ENCODE data around the gene USP13.
"Not testable (repeated sequence)": the region's sequence is repeated elsewhere in the genome, so short reads cannot be mapped to it uniquely, and the experiment has no call there.

USP13 gene

DNA sequence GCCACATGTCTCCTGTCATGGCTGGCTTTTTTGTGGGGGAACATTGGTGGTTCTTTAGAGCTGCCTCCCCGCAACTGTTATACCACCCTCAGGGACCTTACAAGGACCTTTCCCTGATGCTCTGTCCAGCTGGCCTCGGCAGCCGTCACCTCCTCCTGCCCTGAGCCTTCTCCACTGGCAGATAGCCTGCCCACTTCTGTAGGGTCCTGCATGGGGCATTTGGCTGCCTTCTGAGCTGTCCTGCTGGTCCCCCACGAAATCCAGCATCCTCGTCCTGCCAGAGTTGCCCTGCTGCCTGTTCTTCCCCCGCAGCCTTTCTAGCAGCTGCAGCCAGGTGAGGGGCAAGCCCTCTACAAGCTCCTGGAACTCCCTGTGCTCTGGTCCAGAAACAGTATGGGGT is 86.2 kb downstream of the USP13 start:
- no peak for DNase-seq

- DNase-seq: no peak
Measured at GRCh38 chr3:179739816-179740594, 87.2 kb downstream of the USP13 start.

DNA sequence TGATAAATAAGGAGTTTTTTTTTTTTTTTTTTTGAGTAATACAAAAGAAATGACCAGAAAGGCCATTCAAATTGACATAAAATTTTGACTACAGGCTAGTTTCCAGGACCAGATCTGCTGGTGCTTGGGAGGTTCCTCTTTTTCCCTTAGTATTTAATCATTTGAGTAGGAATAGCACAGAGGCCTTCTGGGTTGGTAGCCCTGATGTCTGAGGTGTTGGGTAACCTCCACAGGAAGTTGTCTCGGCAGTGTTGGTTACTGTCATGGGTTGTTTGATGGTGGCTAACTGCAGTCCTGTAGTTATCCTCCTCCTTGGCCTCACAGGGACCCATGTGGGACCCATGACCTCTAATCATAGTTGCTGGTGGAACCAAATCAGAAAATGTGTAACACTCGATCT is 91.1 kb downstream of the USP13 start:
- no peak for DNase-seq

- DNase-seq: no peak
Measured at GRCh38 chr3:179744667-179745066, 91.8 kb downstream of the USP13 start.

DNA sequence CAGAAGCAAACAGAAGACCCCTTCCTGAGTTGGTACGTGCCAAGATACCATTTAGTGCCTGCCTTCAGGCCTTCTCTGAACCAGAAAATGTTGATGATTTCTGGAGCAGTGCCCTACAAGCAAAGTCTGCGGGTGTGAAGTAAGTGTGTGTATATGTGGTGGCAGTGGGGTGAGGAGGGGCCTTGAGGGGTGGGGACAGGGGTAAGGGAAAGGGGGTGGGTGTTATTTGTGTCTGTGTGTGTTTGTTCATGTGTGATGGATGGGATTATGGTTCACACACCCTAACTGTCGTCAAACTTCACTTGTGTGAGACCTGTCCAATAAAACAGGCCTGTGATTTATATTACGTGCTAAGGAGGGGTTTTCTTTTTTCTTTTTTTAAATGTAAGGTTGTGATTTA is 92.2 kb downstream of the USP13 start:
- DNase-seq: no peak

GRCh38 chr3:179745716-179746115 is 92.9 kb downstream of the USP13 start:
- no peak for DNase-seq

- DNase-seq: no peak
Measured at GRCh38 chr3:179750720-179751328, 98.0 kb downstream of the USP13 start.

DNA sequence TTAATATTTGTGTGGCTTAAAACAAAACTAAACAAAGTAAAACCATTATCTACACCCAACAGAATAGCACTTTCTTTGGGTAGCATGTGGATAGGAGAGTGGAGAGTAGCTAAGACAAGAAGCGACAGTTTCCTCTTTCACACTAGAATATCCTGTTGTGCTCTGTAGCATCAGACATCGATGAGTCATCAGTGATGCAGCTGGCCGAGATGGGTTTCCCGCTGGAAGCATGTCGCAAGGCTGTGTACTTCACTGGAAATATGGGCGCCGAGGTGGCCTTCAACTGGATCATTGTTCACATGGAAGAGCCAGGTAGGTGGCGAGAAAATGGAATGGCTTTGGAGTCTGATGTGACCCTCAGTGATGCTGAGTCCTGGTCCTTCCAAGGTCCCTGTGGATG is 108.1 kb downstream of the USP13 start:
- no peak for DNase-seq

DNA sequence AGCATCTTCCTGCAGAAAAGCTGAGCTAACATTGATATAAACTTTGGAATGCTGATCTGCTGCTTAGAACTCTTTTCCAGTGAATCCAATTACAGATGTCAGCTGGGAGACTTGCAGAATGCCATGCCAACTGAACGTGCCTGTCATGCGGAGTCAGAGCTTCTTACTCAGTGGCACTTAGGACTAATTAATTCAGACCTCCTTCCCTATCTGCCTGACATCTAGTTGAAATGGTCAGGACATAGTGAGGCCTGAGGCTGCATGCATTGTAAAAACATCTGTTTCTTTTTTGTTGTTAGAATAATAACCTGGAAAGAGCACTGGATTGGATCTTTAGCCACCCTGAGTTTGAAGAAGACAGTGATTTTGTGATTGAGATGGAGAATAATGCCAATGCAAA is 112.6 kb downstream of the USP13 start:
- DNase-seq: no peak

DNA sequence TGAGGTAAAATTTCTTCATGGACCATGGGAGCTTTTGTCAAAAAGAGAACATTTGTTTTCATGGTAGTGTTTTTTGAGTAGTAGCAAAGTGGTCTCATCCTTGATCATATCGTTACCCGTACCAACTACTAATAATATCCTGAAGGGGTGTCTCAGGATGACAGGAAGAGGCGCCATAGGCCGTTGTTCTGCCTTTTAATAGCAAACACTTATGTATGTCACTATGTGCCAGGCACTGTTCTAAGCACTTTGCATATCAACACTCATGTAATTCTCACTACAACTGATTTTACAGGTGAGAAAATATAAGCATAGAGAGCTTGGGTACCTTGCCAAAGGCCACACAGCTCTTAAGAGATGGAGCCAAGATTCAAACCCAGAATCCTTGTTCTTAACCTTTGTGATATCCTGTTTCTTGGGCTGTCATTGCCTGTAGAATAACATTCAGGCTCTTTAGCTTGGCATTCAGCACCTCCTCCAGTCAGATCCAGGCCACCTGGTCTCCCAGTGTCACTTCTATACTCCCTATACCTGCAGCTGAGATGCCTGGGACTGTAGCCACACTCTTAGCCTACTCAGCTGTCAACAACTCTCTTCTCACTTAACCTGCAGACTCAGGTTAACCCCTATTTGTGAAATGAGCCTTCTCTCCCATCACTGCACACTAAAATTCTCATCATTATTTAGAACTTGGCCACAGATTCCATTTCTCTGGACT is 113.7 kb downstream of the USP13 start:
- DNase-seq: no peak

- DNase-seq: no peak
Measured at GRCh38 chr3:179768080-179768479, 115.2 kb downstream of the USP13 start.

GRCh38 chr3:179769411-179770247 is 116.8 kb downstream of the USP13 start:
- no peak for DNase-seq

- DNase-seq: no peak
Measured at GRCh38 chr3:179771797-179772196, 119.0 kb downstream of the USP13 start.

- no peak for DNase-seq
Measured at GRCh38 chr3:179772297-179772696, 119.5 kb downstream of the USP13 start.

GRCh38 chr3:179775416-179776122 is 122.7 kb downstream of the USP13 start:
- DNase-seq: no peak

DNA sequence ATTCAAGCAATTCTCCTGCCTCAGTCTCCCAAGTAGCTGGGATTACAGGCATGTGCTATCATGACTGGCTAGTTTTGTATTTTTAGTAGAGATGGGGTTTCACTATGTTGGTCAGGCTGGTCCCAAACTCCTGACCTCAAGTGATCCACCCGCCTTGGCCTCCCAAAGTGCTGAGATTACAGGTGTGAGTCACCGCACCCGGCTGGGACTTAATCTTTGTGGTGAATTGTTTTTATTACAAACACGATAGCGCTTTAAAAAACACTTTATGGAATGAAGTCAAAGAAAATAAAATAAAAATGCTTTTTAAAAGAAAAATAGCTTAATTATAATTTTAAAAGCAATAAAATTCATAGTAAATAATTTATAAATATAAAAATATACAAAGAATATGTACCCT is 130.0 kb downstream of the USP13 start:
- not testable (repeated sequence) for DNase-seq

DNA sequence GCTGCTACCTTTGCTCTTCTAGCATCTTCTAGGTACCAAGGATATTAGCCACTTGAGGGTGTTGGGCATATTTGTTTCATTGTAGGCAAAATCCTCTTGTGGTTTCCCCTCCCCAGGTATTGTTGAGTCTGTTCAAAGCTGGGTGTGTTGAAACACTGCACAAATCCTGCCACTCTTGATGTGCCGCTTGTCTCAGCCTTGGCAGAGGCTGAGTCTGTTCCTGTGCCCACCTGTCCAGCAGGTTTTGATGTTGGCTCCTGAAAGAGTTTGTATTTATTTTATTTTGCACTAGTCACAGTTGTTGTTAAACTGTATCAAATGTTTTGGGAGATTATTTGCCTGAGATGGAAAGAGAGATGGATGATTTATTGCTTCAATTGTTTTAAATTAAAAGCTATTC is 136.2 kb downstream of the USP13 start:
- DNase-seq: no peak

GRCh38 chr3:179791793-179792192 is 139.0 kb downstream of the USP13 start:
- DNase-seq: no peak

DNA sequence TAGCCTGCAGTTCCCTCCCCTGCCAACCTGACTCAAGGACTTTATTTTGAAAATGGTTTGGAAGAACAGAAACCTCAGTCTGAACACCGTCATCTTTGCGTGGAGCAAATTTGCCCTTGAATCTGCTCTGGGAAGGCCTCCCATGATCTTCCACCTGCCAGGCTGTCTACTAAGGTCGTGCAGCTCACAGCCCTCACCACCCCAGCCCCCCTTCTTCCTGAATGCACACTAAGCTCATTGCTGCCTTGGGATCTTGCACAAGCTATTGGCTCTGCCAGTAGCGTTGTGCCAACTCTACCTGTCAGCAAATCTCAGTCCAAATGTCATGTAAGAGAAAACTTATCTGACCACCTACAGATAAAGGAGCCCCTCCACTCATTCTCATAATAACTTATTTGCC is 141.5 kb downstream of the USP13 start:
- no peak for DNase-seq

- DNase-seq: no peak
Measured at GRCh38 chr3:179796421-179796820, 143.6 kb downstream of the USP13 start.

- no peak for DNase-seq
Measured at GRCh38 chr3:179797192-179797591, 144.4 kb downstream of the USP13 start.

GRCh38 chr3:179801263-179801662 is 148.4 kb downstream of the USP13 start:
- DNase-seq: no peak

DNA sequence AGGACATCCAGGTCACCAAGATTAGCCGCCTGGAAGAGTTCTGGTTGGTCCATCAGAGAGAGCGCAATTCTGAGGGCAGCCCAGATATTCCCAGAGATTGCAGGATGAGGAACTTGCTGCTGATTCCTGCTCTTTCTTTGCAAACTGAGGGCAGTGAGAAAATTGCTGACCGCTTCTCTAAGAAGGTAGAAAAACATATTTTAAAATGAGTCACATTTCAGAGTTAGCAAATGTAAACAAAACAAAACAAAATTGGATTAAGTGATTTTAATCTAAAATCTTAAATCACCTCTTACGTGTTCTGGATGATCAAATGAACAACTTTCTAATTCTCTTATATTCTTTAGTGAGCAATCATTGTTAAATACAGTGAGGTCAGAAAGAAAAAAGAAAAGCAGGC is 149.0 kb downstream of the USP13 start:
- no peak for DNase-seq
